ENCODE results near the gene MANSC1. TPM values are rescaled to one million over a fixed set of nuclear protein-coding genes. Genes with fewer than 3 reads are reported as not detected.

The MANSC1 gene
- total RNA-seq, 1 experiment from 2014 or later, result 9.1 TPM

DNA sequence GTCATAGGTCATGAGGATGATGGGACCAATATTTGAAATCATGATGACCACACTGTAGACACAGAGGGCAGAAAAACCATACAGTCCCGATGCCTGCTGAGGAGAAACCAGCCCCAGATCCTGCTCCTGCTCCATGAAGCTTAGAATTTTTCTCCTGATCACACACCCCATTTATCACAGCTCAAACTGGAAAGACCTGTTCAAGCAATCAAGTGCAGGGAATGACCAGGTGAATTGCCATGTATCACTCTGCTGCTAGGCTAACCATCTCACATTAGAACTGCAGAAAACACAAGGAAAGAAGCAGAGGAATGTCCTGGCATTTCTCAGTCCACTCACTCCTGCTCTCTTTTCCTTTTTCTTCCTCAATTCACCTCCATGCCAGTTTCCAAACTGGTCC, 18.1 kb downstream of the MANSC1 start:
- H3K9me3 ChIP-seq (ENCODE audit: control insufficient read depth, low read depth, low read length), result no peaks in the 10 kb centered on the region
- Mint-ChIP-seq H3K9me3 (no peaks in the 10 kb centered on the region), H3K27me3 (ENCODE audit: low read depth) (no peaks in the 10 kb centered on the region), H3K27ac (no peak overlapping the region), H3K4me3 (no peak overlapping the region), H3K36me3 (ENCODE audit: insufficient read depth in 1 of 3, low read depth in 3 of 3) (peaks cover 0 to 3% (median 0%) of the 10 kb centered on the region in 3 experiments; a peak in 1 of 7 replicates), H3K4me1 (peaks cover 20 to 29% of the 10 kb centered on the region in 2 experiments)
- no peak overlapping the region for H4K8ac ChIP-seq (replicated peaks; ENCODE audit: insufficient read length, low read depth, low read length)
- H4K20me1 ChIP-seq (ENCODE audit: control insufficient read depth, insufficient read depth, insufficient read length), result no peaks in the 10 kb centered on the region
- H3K18ac ChIP-seq (ENCODE audit: insufficient read length, low read depth, low read length), result no peak overlapping the region
- H2BK5ac ChIP-seq (ENCODE audit: insufficient read length, low read length), result no peak overlapping the region
- H3K79me2 ChIP-seq (ENCODE audit: insufficient read depth, low read length), result no peaks in the 10 kb centered on the region
- H2AK5ac ChIP-seq (ENCODE audit: insufficient read length, low read length), result no peak overlapping the region
- WGBS (ENCODE audit: extremely low coverage, insufficient read length, low lambda C conversion rate), result no CpG with 5 or more reads among the region's 1 CpG
- no peak overlapping the region for H3K27ac ChIP-seq (ENCODE audit: insufficient read length, low read depth, low read length)
- no peak overlapping the region for H2BK20ac ChIP-seq (ENCODE audit: low read depth, low read length, poor library complexity, severe bottlenecking)
- no peak overlapping the region for H3K9ac ChIP-seq (ENCODE audit: extremely low read depth, insufficient read length, low read length)
- H2AFZ ChIP-seq (ENCODE audit: low read length), result no peak overlapping the region
- H3K56ac ChIP-seq (ENCODE audit: insufficient read length, low read depth, low read length), result no peak overlapping the region
- no peaks in the 10 kb centered on the region for H3K79me1 ChIP-seq (ENCODE audit: insufficient read depth, low read depth, low read length, poor library complexity, severe bottlenecking)
- no peak overlapping the region for H3K4me2 ChIP-seq (ENCODE audit: insufficient read depth, insufficient read length, low read length)
- no peak overlapping the region for H4K91ac ChIP-seq (ENCODE audit: insufficient read length, low read depth, low read length)
- H3K23me2 ChIP-seq (ENCODE audit: insufficient read length, low read depth, low read length, poor library complexity, severe bottlenecking), result no peaks in the 10 kb centered on the region
- H2BK15ac ChIP-seq (ENCODE audit: low read depth, low read length), result no peak overlapping the region
- no peak overlapping the region for H2BK12ac ChIP-seq (ENCODE audit: insufficient read length, low read depth, low read length)
- H3K23ac ChIP-seq (ENCODE audit: insufficient read length, low read depth, low read length), result no peak overlapping the region
- H3K4ac ChIP-seq (ENCODE audit: low read depth, low read length), result no peak overlapping the region
- no peak for DNase-seq
- H3K14ac ChIP-seq (ENCODE audit: insufficient read depth, low read length), result no peak overlapping the region
- H3K4me1 ChIP-seq (ENCODE audit: insufficient read depth, low read length), result peaks cover 4% of the 10 kb centered on the region; the same call in 1 of the 2 replicates
- no peak overlapping the region for H2BK120ac ChIP-seq (ENCODE audit: low read depth, low read length, poor library complexity, severe bottlenecking)
- H3T11ph ChIP-seq (ENCODE audit: low read length), result no peak overlapping the region
- no peaks in the 10 kb centered on the region for H3K27me3 ChIP-seq (ENCODE audit: insufficient read depth, low read length)
- H4K5ac ChIP-seq (ENCODE audit: insufficient read length, low read depth, low read length), result no peak overlapping the region
- TF ChIP-seq CTCF (conservative IDR thresholded peaks at IDR 0.05), result no peak
